Astrocyte (in vitro differentiated cells and primary cell): ENCODE results near the gene ZNF862. TPM values are rescaled to one million over a fixed set of nuclear protein-coding genes. Genes with fewer than 3 reads are reported as not detected.

Source experiments
- DNase-seq: peaks from one replicate; pipeline ENCODE4 v3.0.0-alpha.2; 2010; ENCODE audit warnings: low read depth
- FAIRE-seq: peaks from 2 replicates; lab custom pipeline; 2011; peaks lifted over from hg19 to GRCh38; lab: Jason Lieb, UNC
- H2AFZ ChIP-seq: 2 replicates; pipeline ENCODE4 v1.6.0; 2012; ENCODE audit warnings: low read depth, low read length, inconsistent platforms
- H3K27ac ChIP-seq: 2 replicates; pipeline ENCODE4 v1.5.1; 2011; ENCODE audit warnings: low read depth, low read length, inconsistent platforms
- H3K27me3 ChIP-seq: 2 replicates; pipeline ENCODE4 v1.6.0; 2011; ENCODE audit warnings: low read length, inconsistent platforms; ENCODE audit not compliant: insufficient read depth
- H3K36me3 ChIP-seq: 2 replicates; pipeline ENCODE4 v1.5.1; 2011; ENCODE audit warnings: low read length, inconsistent platforms; ENCODE audit not compliant: insufficient read depth
- H3K4me1 ChIP-seq: 2 replicates; pipeline ENCODE4 v1.5.1; 2011; ENCODE audit warnings: low read length, inconsistent platforms; ENCODE audit not compliant: insufficient read depth
- H3K4me2 ChIP-seq: 2 replicates; pipeline ENCODE4 v1.6.0; 2012; ENCODE audit warnings: low read length, inconsistent platforms
- H3K4me3 ChIP-seq: 2 replicates; pipeline ENCODE4 v1.5.1; 2011; ENCODE audit warnings: low read depth, mild to moderate bottlenecking, low read length, inconsistent platforms; ENCODE audit not compliant: insufficient read depth
- H3K79me2 ChIP-seq: 2 replicates; pipeline ENCODE4 v1.6.0; 2012; ENCODE audit warnings: mild to moderate bottlenecking, low read length, inconsistent platforms; ENCODE audit not compliant: insufficient read depth
- H3K9ac ChIP-seq: 2 replicates; pipeline ENCODE4 v1.6.0; 2012; ENCODE audit warnings: mild to moderate bottlenecking, low read length, inconsistent platforms
- H3K9me3 ChIP-seq: 2 replicates; pipeline ENCODE4 v1.5.1; 2012; ENCODE audit warnings: low read depth, mild to moderate bottlenecking, low read length, inconsistent platforms; ENCODE audit not compliant: insufficient read depth
- H4K20me1 ChIP-seq: 2 replicates; pipeline ENCODE4 v1.6.0; 2012; ENCODE audit warnings: low read length, inconsistent platforms; ENCODE audit not compliant: insufficient read depth
- H3K27ac Mint-ChIP-seq: one replicate; pipeline ENCODE4 v1.8.0; 2021; ENCODE audit warnings: mild to moderate bottlenecking, mixed read lengths; ENCODE audit not compliant: unreplicated experiment
- H3K27me3 Mint-ChIP-seq: one replicate; pipeline ENCODE4 v1.8.0; 2021; ENCODE audit warnings: low read depth, mixed read lengths; ENCODE audit not compliant: unreplicated experiment
- H3K36me3 Mint-ChIP-seq: one replicate; pipeline ENCODE4 v1.8.0; 2021; ENCODE audit warnings: low read depth, mixed read lengths; ENCODE audit not compliant: unreplicated experiment
- H3K4me1 Mint-ChIP-seq: one replicate; pipeline ENCODE4 v1.8.0; 2021; ENCODE audit warnings: low read depth, mixed read lengths; ENCODE audit not compliant: unreplicated experiment
- H3K4me3 Mint-ChIP-seq: one replicate; pipeline ENCODE4 v1.8.0; 2021; ENCODE audit warnings: mild to moderate bottlenecking, moderate library complexity, mixed read lengths; ENCODE audit not compliant: unreplicated experiment
- H3K9me3 Mint-ChIP-seq: one replicate; pipeline ENCODE4 v1.8.0; 2021; ENCODE audit warnings: mild to moderate bottlenecking, mixed read lengths; ENCODE audit not compliant: unreplicated experiment
- EZH2 ChIP-seq: IDR thresholded peaks from 2 replicates; pipeline ENCODE4 v1.6.1; 2012; ENCODE audit warnings: mild to moderate bottlenecking, low read length, inconsistent platforms; ENCODE audit not compliant: insufficient read depth
- total RNA-seq: library from RNA; stranded (reverse); gene quantifications from 2 replicates; pipeline ENCODE4 v1.2.1, GENCODE V29; 2021
- TF ChIP-seq, protein P1 (sequence below): IDR thresholded peaks from 2 replicates; pipeline ENCODE4 v1.5.1; 2011; ENCODE audit warnings: low read depth, mild to moderate bottlenecking, inconsistent platforms, low read length, moderate library complexity; ENCODE audit not compliant: insufficient read depth

The ZNF862 gene
- total RNA-seq, 1 donor from 2014 or later, result 13.2 TPM

GRCh38 chr7:149879271-149879743 is 41.1 kb downstream of the ZNF862 start:
- Histone ChIP-seq H3K4me2 (no peak overlapping the region), H3K4me3 (no peak overlapping the region), H3K9ac (no peak overlapping the region), H4K20me1 (no peaks in the 10 kb centered on the region), H3K4me1 (peaks cover 3% of the 10 kb centered on the region), H3K79me2 (no peaks in the 10 kb centered on the region), H2AFZ (no peak overlapping the region), H3K27me3 (no peaks in the 10 kb centered on the region), H3K27ac (no peak overlapping the region), H3K9me3 (no peaks in the 10 kb centered on the region), H3K36me3 (no peaks in the 10 kb centered on the region)
- no peak for DNase-seq
- no peak for FAIRE-seq
- peaks cover 1% of the 10 kb centered on the region for H3K4me1 Mint-ChIP-seq
- no peak overlapping the region for H3K27ac Mint-ChIP-seq
- H3K4me3 Mint-ChIP-seq, result no peak overlapping the region
- no peaks in the 10 kb centered on the region for H3K9me3 Mint-ChIP-seq
- no peaks in the 10 kb centered on the region for H3K36me3 Mint-ChIP-seq
- no peak for TF ChIP-seq EZH2
- TF ChIP-seq, protein P1, sequence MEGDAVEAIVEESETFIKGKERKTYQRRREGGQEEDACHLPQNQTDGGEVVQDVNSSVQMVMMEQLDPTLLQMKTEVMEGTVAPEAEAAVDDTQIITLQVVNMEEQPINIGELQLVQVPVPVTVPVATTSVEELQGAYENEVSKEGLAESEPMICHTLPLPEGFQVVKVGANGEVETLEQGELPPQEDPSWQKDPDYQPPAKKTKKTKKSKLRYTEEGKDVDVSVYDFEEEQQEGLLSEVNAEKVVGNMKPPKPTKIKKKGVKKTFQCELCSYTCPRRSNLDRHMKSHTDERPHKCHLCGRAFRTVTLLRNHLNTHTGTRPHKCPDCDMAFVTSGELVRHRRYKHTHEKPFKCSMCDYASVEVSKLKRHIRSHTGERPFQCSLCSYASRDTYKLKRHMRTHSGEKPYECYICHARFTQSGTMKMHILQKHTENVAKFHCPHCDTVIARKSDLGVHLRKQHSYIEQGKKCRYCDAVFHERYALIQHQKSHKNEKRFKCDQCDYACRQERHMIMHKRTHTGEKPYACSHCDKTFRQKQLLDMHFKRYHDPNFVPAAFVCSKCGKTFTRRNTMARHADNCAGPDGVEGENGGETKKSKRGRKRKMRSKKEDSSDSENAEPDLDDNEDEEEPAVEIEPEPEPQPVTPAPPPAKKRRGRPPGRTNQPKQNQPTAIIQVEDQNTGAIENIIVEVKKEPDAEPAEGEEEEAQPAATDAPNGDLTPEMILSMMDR, result no peak
- peaks cover 7% of the 10 kb centered on the region for H3K27me3 Mint-ChIP-seq

DNA sequence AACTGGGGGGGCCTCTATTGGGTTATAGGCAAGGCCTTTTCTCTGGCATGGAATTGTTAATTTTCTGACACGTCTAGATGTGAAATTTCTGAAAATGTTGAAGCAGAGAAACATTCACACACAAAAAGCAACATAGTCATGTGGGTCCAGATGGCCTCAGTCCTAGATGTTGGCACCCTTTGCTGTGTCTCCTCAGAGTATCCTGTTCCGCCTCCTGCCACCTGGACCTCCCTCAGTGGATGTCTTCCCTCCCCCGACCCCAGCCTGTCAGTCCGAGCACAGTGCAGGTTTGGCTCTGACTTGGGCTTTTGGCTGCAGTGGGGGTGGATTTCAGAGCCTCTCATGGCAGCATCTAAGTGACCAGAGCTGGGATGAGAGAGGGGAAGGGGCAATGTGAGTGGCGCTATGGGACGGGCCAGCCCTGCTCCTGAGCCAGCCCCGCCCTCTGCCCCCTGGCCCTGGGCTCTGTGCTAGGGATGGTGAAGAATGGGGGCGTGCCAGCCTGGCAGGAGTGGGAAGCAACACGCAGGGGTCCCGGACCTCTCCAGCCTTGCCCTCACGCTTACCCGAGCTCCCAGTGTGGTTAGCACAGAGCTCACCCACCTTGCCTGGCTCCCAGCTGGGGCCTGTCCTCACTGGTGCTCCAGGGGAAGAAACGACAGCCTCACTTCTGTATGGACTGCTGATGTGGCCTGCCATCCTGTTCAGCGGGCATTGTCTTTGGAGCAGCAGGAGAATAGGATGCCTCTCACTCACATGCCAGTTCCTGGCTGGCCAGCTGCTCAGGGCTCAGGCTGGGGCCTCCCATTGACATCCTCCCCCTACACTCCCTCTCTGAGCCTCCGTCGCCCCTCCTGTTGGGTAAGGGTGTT is 41.8 kb downstream of the ZNF862 start:
- H3K79me2 ChIP-seq, result no peaks in the 10 kb centered on the region
- H3K9me3 Mint-ChIP-seq, result no peaks in the 10 kb centered on the region
- H3K4me3 ChIP-seq, result no peak overlapping the region
- peaks cover 7% of the 10 kb centered on the region for H3K27me3 Mint-ChIP-seq
- peaks cover 3% of the 10 kb centered on the region for H3K4me1 ChIP-seq
- H3K36me3 ChIP-seq, result no peaks in the 10 kb centered on the region
- FAIRE-seq (no peak), DNase-seq (no peak)
- no peak overlapping the region for H2AFZ ChIP-seq
- H3K27ac ChIP-seq, result no peak overlapping the region
- no peaks in the 10 kb centered on the region for H3K36me3 Mint-ChIP-seq
- peaks cover 1% of the 10 kb centered on the region for H3K4me1 Mint-ChIP-seq
- no peaks in the 10 kb centered on the region for H3K27me3 ChIP-seq
- no peak overlapping the region for H3K4me2 ChIP-seq
- no peak overlapping the region for H3K27ac Mint-ChIP-seq
- no peaks in the 10 kb centered on the region for H3K9me3 ChIP-seq
- no peak for TF ChIP-seq EZH2
- TF ChIP-seq, protein P1, result no peak
- H3K9ac ChIP-seq, result no peak overlapping the region
- H3K4me3 Mint-ChIP-seq, result no peak overlapping the region
- H4K20me1 ChIP-seq, result no peaks in the 10 kb centered on the region
